GM18508 (cell line): ENCODE results near the gene TNFRSF1A.

Experiments used
- ATAC-seq: cut with Tn5 transposase; IDR thresholded peaks from one replicate; pipeline ENCODE4 v1.9.1; 2021; ENCODE audit warnings: moderate number of reproducible peaks; ENCODE audit not compliant: insufficient read depth, unreplicated experiment

TNFRSF1A gene

DNA sequence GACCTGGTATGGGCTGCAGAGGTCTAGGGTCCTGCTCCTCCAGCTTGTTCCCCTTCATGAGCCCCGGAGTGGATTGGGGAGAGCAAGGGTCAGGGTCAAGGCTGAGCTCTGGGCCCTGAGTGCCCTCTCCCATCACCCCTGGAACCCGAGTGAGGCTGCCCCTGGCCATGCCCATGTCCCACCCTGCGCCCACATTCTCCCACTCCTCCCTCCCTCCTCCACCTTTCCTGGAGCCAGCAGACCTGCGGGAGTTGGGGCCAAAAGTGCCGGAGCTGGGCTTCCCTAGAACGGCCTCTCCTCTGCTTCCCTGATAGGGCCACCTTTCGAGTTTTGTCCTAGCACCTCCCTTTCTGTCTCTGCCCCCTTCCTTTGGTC, 32.9 kb upstream of the TNFRSF1A start:
- no peak for ATAC-seq

DNA sequence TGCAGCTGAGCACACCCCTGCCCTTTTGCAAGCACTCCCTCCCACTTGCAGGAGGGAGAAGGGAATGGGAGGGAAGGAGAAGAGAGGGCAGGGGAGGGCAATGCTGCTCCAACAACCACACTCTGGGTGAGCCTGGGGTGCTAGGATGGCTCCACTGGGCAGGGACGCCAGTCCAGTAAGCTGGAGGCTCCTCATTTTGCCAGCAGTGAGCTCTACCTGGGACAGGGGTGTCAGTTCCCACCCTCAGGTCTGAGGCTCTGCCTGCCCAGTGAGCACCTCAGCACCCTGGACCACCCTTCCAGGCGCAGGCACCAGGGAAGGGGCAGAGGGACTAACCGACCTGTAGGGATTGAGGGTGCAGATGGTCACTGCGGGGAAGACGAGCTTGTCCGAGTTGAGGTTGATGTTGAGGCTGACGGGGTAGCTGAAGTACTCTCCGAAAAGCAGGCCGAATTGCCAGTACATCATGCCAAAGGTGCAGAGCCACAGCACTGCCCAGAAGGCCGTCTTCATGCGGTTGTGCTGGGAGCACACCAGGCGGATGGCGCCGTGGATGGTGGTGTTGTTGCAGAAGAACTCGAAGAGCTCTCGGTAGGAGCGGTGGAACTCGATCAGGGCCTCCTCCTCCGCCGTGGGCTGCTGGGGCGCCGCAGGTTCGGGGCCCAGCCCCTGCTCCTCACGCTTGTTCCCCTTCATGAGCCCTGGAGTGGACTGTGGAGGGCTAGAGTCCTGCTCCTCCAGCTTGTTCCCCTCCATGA, 32.3 kb upstream of the TNFRSF1A start:
- no peak for ATAC-seq

DNA sequence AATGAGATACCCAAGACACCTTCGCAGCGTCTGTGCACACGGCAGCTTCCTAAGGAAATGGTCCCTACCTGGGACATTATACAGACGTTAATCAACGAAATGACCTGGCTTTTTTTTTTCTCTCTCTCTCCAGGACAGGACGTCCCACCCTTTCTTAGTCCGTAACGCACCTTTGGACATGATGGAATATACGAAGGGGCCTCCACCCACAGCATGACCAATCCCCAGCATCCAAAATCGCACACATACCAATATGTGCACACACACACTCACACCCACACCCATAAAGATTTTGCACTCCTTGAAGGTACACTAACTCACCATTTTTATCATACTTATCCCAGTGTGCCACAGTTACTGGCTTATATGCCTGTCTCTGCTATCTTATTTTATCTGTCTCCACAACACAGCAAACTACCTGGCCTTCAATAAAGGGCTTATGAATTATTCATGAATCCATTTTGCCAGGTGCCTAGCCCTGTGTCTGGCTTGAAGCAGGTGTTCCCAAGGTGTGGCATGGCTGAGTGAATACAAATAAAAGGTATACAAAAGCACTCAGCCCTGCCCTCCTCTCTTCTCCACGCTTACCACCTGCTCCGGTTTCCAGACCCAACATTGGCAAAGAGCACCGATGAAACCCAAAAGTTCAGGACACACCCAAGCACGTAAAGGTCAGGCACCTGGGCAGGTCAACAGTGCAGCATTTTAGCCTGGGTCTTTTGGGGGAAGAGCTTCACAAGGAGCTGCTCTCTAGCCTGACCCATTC, 31.3 kb upstream of the TNFRSF1A start:
- no peak for ATAC-seq

DNA sequence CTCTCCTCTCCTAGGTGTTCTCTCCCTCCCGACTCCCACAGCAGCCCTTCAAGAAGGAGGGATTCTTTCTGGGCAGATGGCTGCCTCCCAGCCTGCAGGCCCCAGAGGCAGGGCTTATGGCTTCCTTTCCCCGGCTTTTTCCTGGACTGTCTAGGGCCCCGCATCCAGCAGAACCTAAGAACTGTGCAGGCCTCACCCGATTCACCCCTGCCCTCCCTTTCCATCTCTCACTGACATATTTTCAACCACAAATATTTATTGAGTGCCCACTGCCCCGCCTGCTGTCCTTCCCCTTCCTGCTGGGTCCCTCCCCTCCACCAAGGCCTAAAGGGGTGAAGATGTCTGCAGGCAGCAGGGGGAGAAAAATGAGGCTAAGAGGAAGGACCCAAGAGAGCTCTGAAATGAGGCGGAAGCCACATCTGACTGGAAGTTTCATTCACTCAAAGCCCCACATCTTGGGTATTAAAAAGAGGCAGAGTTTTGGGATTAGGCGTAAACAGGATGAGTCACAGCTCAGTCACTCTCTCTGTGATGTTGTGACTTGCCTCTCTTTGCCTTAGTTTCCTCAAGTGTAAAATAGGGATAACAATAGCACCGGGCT, 30.6 kb upstream of the TNFRSF1A start:
- no peak for ATAC-seq

DNA sequence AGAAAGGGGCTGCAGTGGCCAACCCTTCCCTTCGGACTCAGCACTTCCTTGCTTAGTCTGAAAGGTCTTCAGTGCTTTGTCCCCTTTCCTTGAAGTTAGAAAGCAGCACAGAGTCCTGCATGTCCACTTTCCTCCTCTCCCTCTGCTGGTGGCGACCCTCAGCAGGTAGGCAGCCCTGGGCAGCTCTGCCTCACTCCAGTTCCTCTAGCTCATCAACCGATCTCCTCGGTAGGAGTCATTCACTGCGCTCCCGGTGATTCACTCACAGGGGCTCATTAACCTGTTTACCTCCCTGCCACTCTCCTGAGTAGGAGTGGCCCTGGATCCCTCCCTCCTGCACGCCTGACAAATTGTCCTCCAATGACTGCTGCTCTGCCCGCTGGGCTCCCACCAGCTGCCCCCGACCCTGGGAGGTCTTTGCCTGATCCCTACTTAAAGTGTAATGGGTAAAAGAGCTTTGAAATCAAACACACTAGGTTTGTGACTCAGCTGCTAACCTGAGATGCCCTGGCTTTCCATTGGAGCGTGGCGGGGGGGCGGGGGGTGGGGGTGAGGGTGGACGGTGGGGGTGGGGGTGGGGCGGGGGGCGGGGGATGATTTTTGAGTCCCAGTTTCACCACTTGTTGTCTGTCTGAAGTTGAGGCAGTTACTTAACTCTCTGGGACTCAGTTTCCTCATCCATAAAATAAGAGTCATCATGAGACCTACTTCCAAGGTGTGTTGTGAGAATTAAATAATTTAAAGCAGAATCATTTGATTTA, 29.3 kb upstream of the TNFRSF1A start:
- ATAC-seq = no peak

DNA sequence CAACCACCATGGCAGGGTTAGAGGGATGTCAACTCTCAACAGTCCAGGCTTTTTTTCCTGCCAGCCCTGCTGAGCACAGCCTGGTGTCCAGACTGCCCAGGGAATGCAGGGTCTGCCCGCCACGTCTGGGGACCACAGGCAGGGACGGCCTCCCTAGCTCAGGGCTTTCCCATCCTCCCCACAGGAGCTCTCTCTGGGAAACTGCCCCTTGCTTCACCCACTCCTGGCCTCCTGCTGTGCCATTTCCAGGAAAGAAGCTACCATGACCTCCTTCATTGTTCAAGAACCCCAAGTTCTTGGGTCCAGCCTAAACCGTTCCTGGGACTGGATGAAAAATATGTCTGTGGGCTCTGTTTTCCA, 28.7 kb upstream of the TNFRSF1A start:
- ATAC-seq = no peak

DNA sequence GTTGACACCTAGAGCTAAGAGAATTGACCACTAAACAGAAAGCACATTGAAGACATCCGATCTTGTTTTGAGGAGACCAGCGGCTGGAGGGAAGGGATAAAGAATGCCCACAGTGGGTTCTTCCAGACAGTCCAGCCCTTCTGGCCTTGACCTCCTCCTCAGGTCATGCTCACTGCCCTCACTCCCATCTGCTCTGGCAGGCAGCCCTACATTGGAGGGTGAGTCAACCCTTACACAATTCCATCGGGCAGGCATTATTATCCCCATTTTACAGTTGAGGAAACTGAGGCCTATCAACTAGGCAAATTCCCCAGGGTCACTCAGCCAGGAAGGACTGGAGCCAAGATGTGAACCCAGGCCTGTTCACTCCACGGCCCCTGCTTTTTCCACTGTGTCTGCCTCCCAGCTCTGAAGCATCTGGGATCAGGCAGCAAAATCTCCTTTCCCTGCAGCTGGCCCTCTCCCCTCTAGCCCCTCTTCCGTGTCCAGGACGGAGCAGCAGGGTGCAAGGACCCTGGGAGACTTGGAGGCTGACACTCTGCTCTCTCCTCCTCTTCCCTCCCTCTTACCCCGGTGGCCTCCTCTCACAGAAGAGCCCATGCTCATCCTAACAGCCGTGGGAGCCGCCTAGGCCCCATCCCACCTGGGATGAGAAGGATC, 28.2 kb upstream of the TNFRSF1A start:
- no peak for ATAC-seq

DNA sequence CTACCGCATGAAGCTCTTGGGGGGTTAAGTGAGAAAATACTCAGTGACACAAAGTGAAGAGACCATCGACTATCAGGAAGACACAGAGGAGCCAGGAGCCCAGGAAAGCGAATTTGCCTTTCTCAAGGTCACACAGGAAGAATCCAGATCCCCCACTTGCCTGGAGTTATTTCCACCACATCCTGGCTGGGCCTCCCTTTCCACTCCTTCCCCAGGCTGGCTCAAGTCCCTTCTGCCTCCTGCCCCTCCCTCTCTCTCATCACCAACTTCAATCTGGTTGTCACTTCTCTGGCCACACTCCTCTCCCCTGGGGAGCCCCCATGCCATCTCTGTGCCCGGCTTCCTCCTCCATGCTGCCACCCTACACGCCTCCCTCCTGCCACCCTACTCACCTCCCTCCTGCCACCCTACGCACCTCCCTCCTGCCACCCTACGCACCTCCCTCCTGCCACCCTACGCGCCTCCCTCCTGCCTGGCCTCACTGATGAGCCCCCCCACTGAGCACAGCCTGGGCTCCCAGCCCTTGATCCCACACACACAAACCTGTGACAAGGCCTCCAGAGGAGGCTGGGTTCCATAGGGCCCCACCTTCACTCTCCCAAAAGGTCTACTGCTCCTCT, 27.1 kb upstream of the TNFRSF1A start:
- ATAC-seq = no peak

DNA sequence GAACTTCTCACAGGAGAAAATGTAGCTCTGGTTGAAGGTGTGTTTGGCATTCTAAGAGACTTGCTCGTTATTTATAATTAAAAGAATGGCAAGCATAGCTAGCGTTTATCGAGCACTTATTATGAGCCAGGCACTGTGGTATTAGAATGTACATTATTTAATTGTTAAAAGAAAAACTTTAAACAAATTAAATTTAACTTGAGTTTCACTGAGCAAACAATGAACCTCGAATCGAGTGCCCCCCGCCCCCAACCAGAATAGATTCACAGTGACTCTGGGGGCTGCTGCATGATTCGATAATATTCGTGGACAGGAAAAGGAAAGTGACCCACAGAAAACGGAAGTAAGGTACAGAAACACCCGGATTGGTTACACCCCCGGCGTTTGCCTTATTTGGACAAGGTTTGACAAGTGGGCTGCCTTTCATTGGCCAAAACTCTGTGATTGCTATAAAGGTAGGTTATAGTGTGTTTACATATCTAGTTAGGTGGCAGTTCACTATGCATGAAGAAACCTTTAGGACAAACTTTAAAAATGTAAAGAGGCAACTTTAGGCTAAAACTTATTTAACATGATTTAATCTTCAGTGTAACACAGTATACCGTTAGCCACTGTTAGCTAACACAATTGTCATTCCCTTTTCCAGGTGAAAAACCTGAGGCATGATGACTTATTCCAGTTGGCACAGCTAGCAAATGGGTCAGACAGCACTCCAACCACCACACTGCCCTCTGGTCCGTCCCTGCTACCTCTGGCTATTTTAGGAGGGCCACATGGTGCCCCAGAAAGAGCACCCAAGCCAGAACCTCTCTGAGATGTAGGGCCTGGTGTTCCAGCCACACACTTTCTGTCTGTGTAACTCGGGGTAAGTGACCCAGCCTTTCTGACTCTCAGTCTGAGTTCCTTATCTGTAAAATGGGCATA, 26.4 kb upstream of the TNFRSF1A start:
- ATAC-seq = no peak

DNA sequence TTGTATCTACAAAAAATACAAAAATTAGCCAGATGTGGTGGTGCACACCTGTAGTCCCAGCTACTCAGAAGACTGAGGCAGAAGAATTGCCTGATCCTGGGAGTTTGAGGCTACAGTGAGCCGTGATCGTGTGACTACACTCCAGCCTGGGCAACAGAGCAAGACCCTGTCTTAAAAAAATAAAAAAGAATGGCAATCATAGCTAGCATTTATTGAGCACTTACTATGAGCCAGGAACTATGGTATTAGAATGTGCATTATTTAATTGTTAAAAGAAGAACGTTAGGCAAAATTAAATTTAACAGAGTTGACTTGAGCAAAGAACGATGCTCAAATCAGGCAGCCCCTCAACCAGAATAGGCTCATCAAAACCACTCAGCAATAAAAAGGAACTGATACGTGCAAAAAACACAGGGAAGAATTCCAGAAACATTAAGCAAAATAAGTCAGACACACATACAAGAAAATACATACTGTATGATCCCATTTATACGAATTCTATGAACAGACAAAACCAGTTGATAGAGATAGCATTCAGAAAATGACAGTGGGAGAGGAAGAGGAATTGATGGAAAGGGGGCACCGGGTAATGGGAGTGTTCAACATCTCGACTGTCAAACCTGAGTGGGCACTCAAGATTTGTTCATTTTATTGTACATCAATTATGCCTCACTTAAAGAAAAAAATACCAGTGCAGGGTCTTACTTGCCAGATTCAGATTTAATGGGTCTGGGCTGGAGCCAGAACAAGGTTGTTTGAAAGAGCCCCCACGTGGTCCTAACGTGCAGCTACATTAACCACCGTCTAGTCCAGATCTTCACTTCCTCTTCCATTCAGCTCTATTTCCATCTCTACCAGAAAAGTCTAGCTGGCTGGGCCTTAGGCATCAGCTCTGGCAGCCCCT, 25.4 kb upstream of the TNFRSF1A start:
- no peak for ATAC-seq

DNA sequence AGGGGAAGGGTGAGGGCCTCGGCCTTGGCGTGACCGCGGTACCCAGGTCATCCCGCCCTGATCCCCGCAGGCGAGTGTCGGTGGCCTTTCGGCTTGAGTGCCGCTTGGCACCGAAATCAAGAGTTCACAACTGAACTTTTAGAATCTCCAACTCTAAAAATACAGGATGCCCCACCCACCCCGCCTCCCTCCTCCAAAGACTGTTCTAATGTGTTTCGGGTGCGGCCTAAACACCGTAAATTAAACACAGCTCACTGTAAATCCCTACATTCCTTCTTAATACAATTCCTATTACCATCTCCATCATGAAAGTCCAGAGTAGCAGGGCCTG, 22.1 kb upstream of the TNFRSF1A start:
- no peak for ATAC-seq

DNA sequence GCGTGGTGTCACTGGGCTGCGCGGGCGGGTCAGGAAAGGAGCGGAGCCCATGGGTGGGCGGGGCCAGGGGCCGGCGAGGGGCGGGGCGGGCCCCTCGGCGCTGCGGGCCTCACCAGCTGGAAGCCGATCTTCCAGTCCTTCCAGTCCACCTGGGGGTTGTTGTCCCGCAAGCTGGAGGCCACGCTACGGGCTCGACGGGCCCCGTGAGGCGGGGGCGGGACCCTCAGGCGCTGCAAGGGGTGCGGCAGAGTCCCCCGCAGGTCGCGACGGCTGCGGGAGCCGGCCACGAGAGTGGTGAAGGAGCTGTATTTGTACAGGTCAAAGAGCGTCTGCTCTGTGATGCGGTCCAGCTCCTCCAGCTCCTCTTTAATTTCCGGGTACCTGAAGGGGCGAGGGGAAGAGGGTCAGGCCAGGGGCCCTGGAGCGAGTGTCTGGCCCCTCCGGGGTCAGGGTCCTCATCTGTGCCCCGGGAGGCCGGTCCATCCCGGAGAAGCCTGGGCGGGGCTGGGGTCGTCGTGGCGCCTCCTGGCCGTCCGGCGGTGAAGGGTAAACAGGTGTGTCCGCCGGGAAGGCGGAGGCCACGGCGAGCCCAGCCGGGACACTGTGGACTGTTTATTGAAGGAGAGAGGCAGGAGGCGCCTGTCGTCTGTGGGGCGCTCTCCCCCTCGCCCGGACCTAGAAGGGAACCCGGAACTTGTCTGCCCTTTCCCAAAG, 21.6 kb upstream of the TNFRSF1A start:
- ATAC-seq = no peak

DNA sequence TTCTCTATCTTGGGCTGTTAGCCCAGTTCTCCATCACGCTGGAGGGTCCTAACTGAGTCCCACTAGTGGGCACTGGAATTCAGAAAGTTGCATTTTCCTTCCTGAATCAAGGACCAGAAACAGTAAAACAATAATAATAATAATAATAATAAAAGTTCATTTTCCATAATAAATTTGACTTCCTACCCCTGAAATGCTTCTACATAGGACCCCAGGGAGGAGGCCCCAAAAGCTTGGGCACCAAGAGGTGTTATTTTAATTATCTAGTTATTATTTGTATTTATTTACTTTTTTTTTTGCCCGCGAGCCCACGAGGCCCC, 21.1 kb upstream of the TNFRSF1A start:
- ATAC-seq = no peak

DNA sequence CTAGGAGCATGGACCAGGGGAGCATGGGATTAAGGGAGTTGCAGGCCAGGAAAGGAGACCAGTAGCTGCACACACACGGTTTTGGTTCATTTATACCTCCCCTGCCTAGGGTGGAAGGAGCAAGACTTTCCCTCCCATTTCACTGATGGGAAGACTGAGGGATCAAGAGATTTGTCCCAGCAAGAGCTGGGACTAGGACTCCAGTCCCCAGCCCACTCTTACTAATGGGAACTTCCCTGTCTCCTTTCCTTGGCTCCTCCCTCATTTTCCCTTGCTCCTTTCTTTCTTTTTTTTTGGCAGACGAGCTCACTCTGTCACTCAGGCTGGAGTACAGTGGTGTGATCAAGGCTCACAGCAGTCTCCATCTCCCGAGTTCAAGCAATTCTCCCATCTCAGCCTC, 20.5 kb upstream of the TNFRSF1A start:
- ATAC-seq = no peak

DNA sequence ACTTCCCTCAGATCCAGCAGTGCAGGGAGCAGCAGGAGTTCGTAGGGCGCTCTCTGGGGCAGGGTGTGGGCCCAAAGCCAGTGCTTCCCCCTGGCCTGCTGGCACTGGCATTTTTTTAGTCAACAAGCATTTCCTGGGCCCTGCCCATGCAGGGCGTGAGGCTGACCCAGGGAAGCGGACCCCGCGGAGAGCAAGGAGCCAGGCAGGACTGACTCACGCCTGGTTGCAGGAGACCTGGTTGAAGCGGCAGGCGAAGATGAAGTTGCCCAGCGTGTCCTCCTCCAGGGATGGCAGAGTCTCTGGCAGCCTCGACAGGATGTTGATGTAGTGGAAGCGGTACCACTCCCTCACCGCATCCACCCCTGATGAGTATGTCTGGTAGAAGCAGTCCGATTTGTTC, 20.0 kb upstream of the TNFRSF1A start:
- ATAC-seq = no peak

DNA sequence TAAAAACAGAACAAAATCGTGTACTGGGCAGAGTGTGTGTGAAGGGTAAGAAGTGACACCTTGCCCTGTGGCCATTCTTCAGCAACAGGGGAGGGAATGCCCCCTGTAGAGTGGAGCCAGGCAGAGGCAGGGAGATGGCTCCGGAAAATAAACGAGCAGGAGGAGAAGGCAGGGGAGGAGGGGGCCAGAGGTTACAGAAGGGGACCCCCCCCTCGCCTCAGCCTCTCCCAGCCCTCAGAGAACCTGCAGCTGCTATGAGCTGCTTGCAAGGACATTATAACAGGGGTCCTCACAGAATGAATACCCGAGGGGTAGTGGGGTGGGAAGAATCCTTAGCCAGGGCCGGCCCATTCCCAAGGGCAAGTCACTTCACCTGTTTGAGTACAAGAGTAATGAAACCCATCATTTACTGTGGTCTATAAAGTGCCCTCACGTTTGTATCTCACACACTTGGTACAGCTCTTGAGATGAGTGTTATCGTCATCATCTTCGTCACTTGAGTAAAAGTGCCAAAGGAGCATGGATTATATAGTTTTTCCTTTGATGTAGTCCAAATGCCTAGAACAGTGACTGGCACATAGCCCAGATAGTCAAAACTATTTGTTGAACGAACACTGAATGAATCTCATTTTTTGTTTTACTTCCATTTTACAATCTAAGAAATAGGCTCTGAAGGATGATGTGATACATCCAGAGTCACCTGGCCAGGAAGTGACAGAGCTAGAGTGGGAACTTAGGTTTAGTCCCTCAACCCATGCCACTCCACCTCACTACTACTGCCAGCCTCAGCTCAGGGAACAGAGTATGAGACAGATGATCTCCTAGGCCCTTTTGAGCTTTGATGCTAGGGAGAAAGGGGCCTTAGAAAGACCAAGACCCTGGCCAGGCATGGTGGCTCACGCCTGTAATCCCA, 19.0 kb upstream of the TNFRSF1A start:
- ATAC-seq = no peak
